HEK293T (cell line): ENCODE data around the gene ASAP3.

Experiments
- CTCF ChIA-PET: fragments of 350-600 bp; formaldehyde crosslinking; extraction: SDS; loops from one replicate; lab custom pipeline; 2021; ENCODE audit warnings: antibody characterized with exemption, inconsistent platforms; lab: Yijun Ruan, JAX
- POLR2A ChIA-PET: fragments of 350-600 bp; formaldehyde crosslinking; extraction: SDS; loops from one replicate; lab custom pipeline; 2020; ENCODE audit warnings: antibody characterized with exemption, inconsistent platforms; lab: Yijun Ruan, JAX
- DNase-seq: peaks from one replicate; pipeline ENCODE4 v3.0.0; 2012; ENCODE audit warnings: mixed read lengths; ENCODE audit errors: extremely low spot score
- ARNT ChIP-seq: fragments of 450-650 bp; IDR thresholded peaks from 2 replicates; pipeline ENCODE4 v1.6.1; 2017; ENCODE audit warnings: mild to moderate bottlenecking
- BHLHE40 ChIP-seq: fragments of 450-650 bp; IDR thresholded peaks from 2 replicates; pipeline ENCODE4 v1.6.1; 2016; ENCODE audit warnings: mild to moderate bottlenecking, moderate library complexity, borderline replicate concordance
- CTBP1 ChIP-seq: fragments of 450-650 bp; IDR thresholded peaks from 2 replicates; pipeline ENCODE4 v1.6.1; 2016; ENCODE audit warnings: borderline replicate concordance
- ELF4 ChIP-seq: fragments of 450-650 bp; IDR thresholded peaks from 2 replicates; pipeline ENCODE4 v1.6.1; 2017; ENCODE audit warnings: antibody characterized with exemption
- FOXA1 ChIP-seq: fragments of 450-650 bp; IDR thresholded peaks from 2 replicates; pipeline ENCODE4 v1.6.1; 2016; ENCODE audit warnings: mild to moderate bottlenecking
- FOXK2 ChIP-seq: fragments of 450-650 bp; IDR thresholded peaks from 2 replicates; pipeline ENCODE4 v1.6.1; 2016; ENCODE audit warnings: mild to moderate bottlenecking
- FOXM1 ChIP-seq: fragments of 450-650 bp; IDR thresholded peaks from 2 replicates; pipeline ENCODE4 v1.6.1; 2017; ENCODE audit warnings: mild to moderate bottlenecking, borderline replicate concordance
- HDGF ChIP-seq: fragments of 450-650 bp; IDR thresholded peaks from 2 replicates; pipeline ENCODE4 v1.6.1; 2017; ENCODE audit warnings: antibody characterized with exemption, borderline replicate concordance
- L3MBTL2 ChIP-seq: fragments of 450-650 bp; conservative IDR thresholded peaks from 2 replicates; pipeline ENCODE4 v1.6.1; 2016; ENCODE audit warnings: mild to moderate bottlenecking
- LEF1 ChIP-seq: fragments of 450-650 bp; IDR thresholded peaks from 2 replicates; pipeline ENCODE4 v1.6.1; 2017; ENCODE audit warnings: mild to moderate bottlenecking, borderline replicate concordance
- NFRKB ChIP-seq: fragments of 450-650 bp; IDR thresholded peaks from 2 replicates; pipeline ENCODE4 v1.6.1; 2016; ENCODE audit warnings: mild to moderate bottlenecking, moderate library complexity
- PKNOX1 ChIP-seq: fragments of 450-650 bp; IDR thresholded peaks from 2 replicates; pipeline ENCODE4 v1.6.1; 2016
- SP1 ChIP-seq: fragments of 450-650 bp; IDR thresholded peaks from 2 replicates; pipeline ENCODE4 v1.6.1; 2017
- SUZ12 ChIP-seq: fragments of 450-650 bp; IDR thresholded peaks from 2 replicates; pipeline ENCODE4 v1.6.1; 2016; ENCODE audit warnings: mild to moderate bottlenecking
- TARDBP ChIP-seq: fragments of 450-650 bp; IDR thresholded peaks from 2 replicates; pipeline ENCODE4 v1.6.1; 2016
- ZNF384 ChIP-seq: fragments of 450-650 bp; IDR thresholded peaks from 2 replicates; pipeline ENCODE4 v1.6.1; 2016

Gene ASAP3

GRCh38 chr1:23424293-23425192 lies 59.4 kb downstream of the ASAP3 start, which contains the start of gene TCEA3:
Gene TCEA3, minus strand, starts transcription at chr1:23424748. Its CDS starts 115 bp downstream, at chr1:23424633.
- DNase-seq, result no peak
- POLR2A ChIA-PET, result no interaction called here
- CTCF ChIA-PET, result no interaction called here
- TF ChIP-seq CTBP1 (no peak), HDGF (no peak)

GRCh38 chr1:23423415-23424292 lies 60.3 kb downstream of the ASAP3 start:
- ChIA-PET CTCF (no interaction called here), POLR2A (no interaction called here)
- no peak for DNase-seq
- TF ChIP-seq ZNF384 (no peak), L3MBTL2 (no peak), FOXM1 (no peak), FOXA1 (no peak), NFRKB (no peak), ARNT (no peak)

GRCh38 chr1:23422941-23423340 lies 61.0 kb downstream of the ASAP3 start:
- ChIA-PET CTCF (no interaction called here), POLR2A (interaction anchor here (1.3 kb wide), 1 partner anchor 55 kb away, joined by 4 read pairs; no protein-coding TSS in a partner anchor)
- DNase-seq, result no peak
- TF ChIP-seq L3MBTL2 (no peak), SUZ12 (no peak), NFRKB (no peak), FOXM1 (no peak), FOXA1 (no peak), ZNF384 (no peak), TARDBP (no peak), BHLHE40 (no peak), HDGF (no peak), ARNT (no peak), PKNOX1 (no peak)

- TF ChIP-seq SP1 (no peak), FOXM1 (no peak), FOXA1 (no peak), LEF1 (no peak), ARNT (no peak), ZNF384 (no peak), FOXK2 (no peak), NFRKB (no peak), HDGF (no peak), SUZ12 (no peak)
- DNase-seq, result no peak
- CTCF ChIA-PET, result no interaction called here
- POLR2A ChIA-PET, result interaction anchor here (1.3 kb wide), 1 partner anchor 54 kb away, joined by 4 read pairs; no protein-coding TSS in a partner anchor
Observed at GRCh38 chr1:23422241-23422877, 61.6 kb downstream of the ASAP3 start.

- ChIA-PET CTCF (no interaction called here), POLR2A (interaction anchor here (1.3 kb wide), 1 partner anchor 54 kb away, joined by 4 read pairs; no protein-coding TSS in a partner anchor)
- TF ChIP-seq ZNF384 (no peak), NFRKB (no peak), ELF4 (no peak), LEF1 (no peak)
- DNase-seq, result no peak
Observed at GRCh38 chr1:23421753-23422240, 62.2 kb downstream of the ASAP3 start.

GRCh38 chr1:23421343-23421742 lies 62.6 kb downstream of the ASAP3 start:
- POLR2A ChIA-PET, result no interaction called here
- no peak for DNase-seq
- CTCF ChIA-PET, result no interaction called here
- TF ChIP-seq NFRKB, result no peak
- TF ChIP-seq PKNOX1, result no peak
- TF ChIP-seq LEF1, result no peak
- TF ChIP-seq ARNT, result no peak
- no peak for TF ChIP-seq FOXA1
- TF ChIP-seq ELF4, result no peak
- no peak for TF ChIP-seq FOXM1
- TF ChIP-seq FOXK2, result no peak
- no peak for TF ChIP-seq CTBP1
- TF ChIP-seq SP1, result no peak
- TF ChIP-seq TARDBP, result no peak
- TF ChIP-seq SUZ12, result no peak
- no peak for TF ChIP-seq HDGF
- no peak for TF ChIP-seq ZNF384
- no peak for TF ChIP-seq L3MBTL2
- TF ChIP-seq BHLHE40, result no peak
